Cardiac atrium fibroblast (primary cell): ENCODE data around the gene CYFIP2. TPM values are rescaled to one million over a fixed set of nuclear protein-coding genes. Genes with fewer than 3 reads are reported as not detected.

Experiments used
- total RNA-seq: library from RNA; depleted of rRNA; stranded (reverse); fragments of >200 nt; gene quantifications from 2 replicates; pipeline ENCODE4 v1.2.3, GENCODE V29; 2015

The CYFIP2 gene
- 0.54 and 4.7 TPM in 2 replicates for total RNA-seq

DNA sequence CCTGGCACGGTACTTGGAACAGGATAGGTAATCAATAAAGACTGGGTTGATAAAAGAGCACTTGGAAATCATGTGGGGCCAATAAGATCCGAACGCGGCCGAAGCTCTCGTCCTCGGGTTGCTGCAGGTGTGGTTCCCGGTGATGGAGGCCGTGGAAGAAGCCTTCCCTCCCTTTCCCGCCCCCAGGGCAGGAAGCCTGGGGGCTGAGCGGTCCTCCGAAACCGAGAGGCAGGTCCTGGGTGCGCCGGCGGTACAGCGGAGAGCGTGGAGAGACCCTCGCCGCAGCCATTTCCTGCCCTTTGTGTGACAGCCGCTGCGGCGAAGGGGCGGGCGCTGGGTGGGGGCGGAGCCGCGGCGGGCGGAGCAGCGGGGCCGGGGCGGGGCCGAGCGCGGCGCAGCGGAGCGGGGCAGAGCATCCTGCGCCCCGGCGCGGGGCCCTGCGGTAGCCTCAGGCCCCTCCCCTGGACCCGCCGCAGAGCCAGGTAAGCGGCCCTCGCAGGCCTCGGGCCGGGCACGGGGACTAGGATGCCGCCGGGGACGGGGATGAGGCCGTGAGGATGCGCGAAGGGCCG is at the start of gene CYFIP2:
Gene CYFIP2 (plus strand): TSS at position 410 of the 572 bp plus-strand sequence. CDS start 19,239 bp downstream, outside the sequence.

Other genes with a start within 250 kb of the CYFIP2 start
- not detected in 2 replicates for gene HAVCR1, start 207.0 kb upstream of the CYFIP2 start, total RNA-seq
- gene HAVCR2, start 157.1 kb upstream of the CYFIP2 start, total RNA-seq, result not detected in 2 replicates
- gene MED7, start 123.3 kb upstream of the CYFIP2 start, total RNA-seq, result 9.6 and 10.5 TPM in 2 replicates
- gene GARIN3, start 99.9 kb upstream of the CYFIP2 start, total RNA-seq, result not detected in 2 replicates
- not detected in 2 replicates for gene ITK, start 85.3 kb upstream of the CYFIP2 start, total RNA-seq
- gene NIPAL4, start 194.1 kb downstream of the CYFIP2 start, total RNA-seq, result not detected in 2 replicates